Measurements from ENCODE around the gene NTRK1. TPM values are rescaled to one million over a fixed set of nuclear protein-coding genes. Genes with fewer than 3 reads are reported as not detected.

The NTRK1 gene
- total RNA-seq, 4 donors from 2014 or later, result 0.09 to 0.57 TPM; not detected in 2

- peaks cover 8 to 90% (median 23%) of the 10 kb centered on the region in 4 donors for H3K27me3 ChIP-seq
- H3K9me3 ChIP-seq, result no peaks in the 10 kb centered on the region
- H3K27ac ChIP-seq, result no peak overlapping the region
- peak; percentile 55 to 80 (median 73) for TF ChIP-seq CTCF (IDR thresholded peaks at IDR 0.05)
- no peak for TF ChIP-seq POLR2A (IDR thresholded peaks at IDR 0.05)
- no peak for DNase-seq
- intact Hi-C loops (cut with DNase I), result no loop called here
- H3K4me3 ChIP-seq, result peak overlapping the region; percentile 4 to 61 (median 30)
- H3K36me3 ChIP-seq, result no peaks in the 10 kb centered on the region
- WGBS, 2 donors, result 1% methylated on average over 8 to 28 of the region's 35 CpGs
- peaks cover 24 to 32% (median 28%) of the 10 kb centered on the region in 3 donors for H3K4me1 ChIP-seq
These were observed 495 bp upstream of the NTRK1 start for GRCh38 chr1:156860113-156860627.

GRCh38 chr1:156862584-156862983, 1.9 kb downstream of the NTRK1 start:
- Histone ChIP-seq H3K36me3 (no peaks in the 10 kb centered on the region), H3K4me3 (no peak overlapping the region), H3K4me1 (peaks cover 24 to 32% (median 28%) of the 10 kb centered on the region in 3 donors), H3K27ac (no peak overlapping the region), H3K27me3 (peaks cover 8 to 94% (median 23%) of the 10 kb centered on the region in 4 donors), H3K9me3 (no peaks in the 10 kb centered on the region)
- DNase-seq, result no peak
- TF ChIP-seq CTCF (IDR thresholded peaks at IDR 0.05) (no peak), POLR2A (IDR thresholded peaks at IDR 0.05) (no peak)
- WGBS, 2 donors, result 79 to 93% methylated on average over 3 to 4 of the region's 6 CpGs
- intact Hi-C loops (cut with DNase I), result no loop called here

GRCh38 chr1:156862997-156863599, 2.4 kb downstream of the NTRK1 start:
- WGBS, 2 donors, result 37 to 46% methylated on average over 8 to 10 of the region's 10 CpGs
- H3K4me1 ChIP-seq, result peaks cover 24 to 32% (median 28%) of the 10 kb centered on the region in 3 donors
- H3K27me3 ChIP-seq, result peaks cover 8 to 92% (median 23%) of the 10 kb centered on the region in 4 donors
- H3K27ac ChIP-seq, result no peak overlapping the region
- intact Hi-C loops (cut with DNase I), result no loop called here
- TF ChIP-seq CTCF (IDR thresholded peaks at IDR 0.05), result no peak
- TF ChIP-seq POLR2A (IDR thresholded peaks at IDR 0.05), result no peak
- H3K9me3 ChIP-seq, result no peaks in the 10 kb centered on the region
- H3K36me3 ChIP-seq, result no peaks in the 10 kb centered on the region
- DNase-seq, result no peak
- no peak overlapping the region for H3K4me3 ChIP-seq

- no peaks in the 10 kb centered on the region for H3K9me3 ChIP-seq
- H3K27me3 ChIP-seq, result peaks cover 8 to 92% (median 21%) of the 10 kb centered on the region in 4 donors
- peaks cover 24 to 28% (median 26%) of the 10 kb centered on the region in 3 donors for H3K4me1 ChIP-seq
- no peaks in the 10 kb centered on the region for H3K36me3 ChIP-seq
- H3K27ac ChIP-seq, result no peak overlapping the region
- TF ChIP-seq POLR2A (IDR thresholded peaks at IDR 0.05), result no peak
- TF ChIP-seq CTCF (IDR thresholded peaks at IDR 0.05), result no peak
- DNase-seq, result no peak
- intact Hi-C loops (cut with DNase I), result no loop called here
- WGBS, 2 donors, result 71 to 76% methylated on average over 4 to 6 of the region's 7 CpGs
- no peak overlapping the region for H3K4me3 ChIP-seq
These were observed 3.0 kb downstream of the NTRK1 start for GRCh38 chr1:156863631-156864030.

GRCh38 chr1:156864796-156865195, 4.1 kb downstream of the NTRK1 start:
- DNase-seq, result no peak
- H3K4me3 ChIP-seq, result no peak overlapping the region
- no peaks in the 10 kb centered on the region for H3K36me3 ChIP-seq
- no peak overlapping the region for H3K27ac ChIP-seq
- intact Hi-C loops (cut with DNase I), result no loop called here
- TF ChIP-seq CTCF (IDR thresholded peaks at IDR 0.05), result no peak
- H3K4me1 ChIP-seq, result peaks cover 13 to 17% (median 14%) of the 10 kb centered on the region in 3 donors
- peaks cover 8 to 81% (median 18%) of the 10 kb centered on the region in 4 donors for H3K27me3 ChIP-seq
- WGBS, 2 donors, result no CpG with 5 or more reads among the region's 4 CpGs
- H3K9me3 ChIP-seq, result no peaks in the 10 kb centered on the region

Measured in esophagus squamous epithelium (tissue), 5 donors.